Measurements from ENCODE around the gene ALOX15.

GRCh38 chr17:4582101-4582501 is 59.4 kb downstream of the ALOX15 start:
- TF ChIP-seq CTCF (IDR thresholded peaks at IDR 0.05) (no peak), POLR2A (IDR thresholded peaks at IDR 0.05) (no peak)
